Natural killer cell (primary cell): Measurements from ENCODE around the gene ASGR1. TPM values are rescaled to one million over a fixed set of nuclear protein-coding genes. Genes with fewer than 3 reads are reported as not detected.
A peak's percentile ranks its signal among the peaks of the same experiment; 100 is the strongest.

Experiments used
- ATAC-seq, 3 donors: fragments of 150-1000 bp in 2 of 3; fragments of 200-7000 bp in 1 of 3; cut with Tn5 transposase; 1 replicate in 1 of 3; 2 replicates in 2 of 3; pipeline ENCODE4 v1.10.0; 2021; ENCODE audit warnings: mild to moderate bottlenecking in 2 of 3, moderate library complexity in 2 of 3
- DNase-seq, 2 donors: peaks; one replicate each; pipeline versions ENCODE4 v3.0.0 to v3.0.0-alpha.2; 2013 to 2021; ENCODE audit warnings: mixed read lengths in 1 of 2
- H3K27ac ChIP-seq: one replicate; pipeline ENCODE4 v1.5.1; 2013; ENCODE audit warnings: mild to moderate bottlenecking, low read length
- H3K27me3 ChIP-seq: one replicate; pipeline ENCODE4 v1.6.1; 2013; ENCODE audit warnings: low read length; ENCODE audit not compliant: control insufficient read depth, insufficient read depth
- H3K36me3 ChIP-seq: one replicate; pipeline ENCODE4 v1.6.1; 2013; ENCODE audit warnings: low read length; ENCODE audit not compliant: control insufficient read depth, insufficient read depth
- H3K4me1 ChIP-seq: one replicate; pipeline ENCODE4 v1.6.1; 2013; ENCODE audit warnings: low read length; ENCODE audit not compliant: control insufficient read depth, insufficient read depth
- H3K4me3 ChIP-seq: one replicate; pipeline ENCODE4 v1.5.1; 2013; ENCODE audit warnings: low read length
- H3K9me3 ChIP-seq: one replicate; pipeline ENCODE4 v1.6.1; 2013; ENCODE audit warnings: low read length; ENCODE audit not compliant: control insufficient read depth, insufficient read depth
- H3K27ac Mint-ChIP-seq, 2 donors: one replicate each; pipeline ENCODE4 v1.8.0; 2022; ENCODE audit warnings: mild to moderate bottlenecking in 2 of 2, mixed read lengths in 2 of 2, moderate library complexity in 1 of 2
- H3K27me3 Mint-ChIP-seq, 2 donors: one replicate each; pipeline ENCODE4 v1.8.0; 2022; ENCODE audit warnings: low read depth in 2 of 2, mixed read lengths in 2 of 2
- H3K36me3 Mint-ChIP-seq: one replicate; pipeline ENCODE4 v1.8.0; 2022; ENCODE audit warnings: mixed read lengths
- H3K4me1 Mint-ChIP-seq, 2 donors: one replicate each; pipeline ENCODE4 v1.8.0; 2022; ENCODE audit warnings: mixed read lengths in 2 of 2
- H3K4me3 Mint-ChIP-seq: one replicate; pipeline ENCODE4 v1.8.0; 2022; ENCODE audit warnings: mild to moderate bottlenecking, moderate library complexity, mixed read lengths
- H3K9me3 Mint-ChIP-seq, 2 donors: one replicate each; pipeline ENCODE4 v1.8.0; 2022; ENCODE audit warnings: mixed read lengths in 2 of 2
- CTCF ChIP-seq: fragments of 200-600 bp; IDR thresholded peaks from one replicate; pipeline ENCODE4 v1.8.0; 2022; ENCODE audit warnings: antibody characterized with exemption
- WGBS: methylation state at CpG from one replicate; pipeline ENCODE4 v1.1.7; 2013; ENCODE audit warnings: missing lambda C conversion rate; ENCODE audit not compliant: insufficient coverage; 5-methylcytosine and 5-hydroxymethylcytosine counted together
- intact Hi-C: fragments of 100-400 bp; cut with micrococcal nuclease; formaldehyde crosslinking; loops from one replicate; pipeline ENCODE4 v1.14.2; 2022
- total RNA-seq, 4 donors: library from RNA; stranded (reverse); fragments of 120-200 nt in 1 of 4; gene quantifications; one replicate each; pipeline versions ENCODE4 v1.2.3 to v1.2.4, GENCODE V29; 2013 to 2022

Gene ASGR1
- total RNA-seq, 3 donors from 2014 or later (not counting 1 experiment from before 2014, with no cell fraction given): 0.35 to 1.4 TPM; not detected in 1

GRCh38 chr17:7192271-7192937 lies 13.2 kb upstream of the ASGR1 start:
- H3K4me3 ChIP-seq: no peak overlapping the region
- no peaks in the 10 kb centered on the region for H3K36me3 Mint-ChIP-seq
- no peaks in the 10 kb centered on the region for H3K9me3 Mint-ChIP-seq
- H3K27ac ChIP-seq: no peak overlapping the region
- H3K4me1 Mint-ChIP-seq: no peaks in the 10 kb centered on the region
- DNase-seq: no peak
- ATAC-seq: no peak
- H3K27ac Mint-ChIP-seq: peak overlapping the region in 1 of 2 donors; percentile 33
- H3K27me3 ChIP-seq: no peaks in the 10 kb centered on the region
- H3K36me3 ChIP-seq: no peaks in the 10 kb centered on the region
- H3K27me3 Mint-ChIP-seq: no peaks in the 10 kb centered on the region
- H3K4me3 Mint-ChIP-seq: no peak overlapping the region
- WGBS: 92% methylated on average over 12 of the region's 12 CpGs
- intact Hi-C loops: no loop called here
- H3K4me1 ChIP-seq: no peaks in the 10 kb centered on the region
- no peak for TF ChIP-seq CTCF
- H3K9me3 ChIP-seq: no peaks in the 10 kb centered on the region

GRCh38 chr17:7191571-7192270 lies 12.6 kb upstream of the ASGR1 start:
- intact Hi-C loops: no loop called here
- no peak for TF ChIP-seq CTCF
- Mint-ChIP-seq H3K4me1 (no peaks in the 10 kb centered on the region), H3K36me3 (no peaks in the 10 kb centered on the region), H3K4me3 (no peak overlapping the region), H3K9me3 (no peaks in the 10 kb centered on the region), H3K27ac (peak overlapping the region in 1 of 2 donors; percentile 33), H3K27me3 (no peaks in the 10 kb centered on the region)
- Histone ChIP-seq H3K36me3 (no peaks in the 10 kb centered on the region), H3K4me1 (no peaks in the 10 kb centered on the region), H3K4me3 (no peak overlapping the region), H3K27me3 (no peaks in the 10 kb centered on the region), H3K9me3 (no peaks in the 10 kb centered on the region), H3K27ac (no peak overlapping the region)
- DNase-seq (peak in 1 of 2 donors; percentile 44), ATAC-seq (peak in 2 of 3 donors; percentile 44 to 51)
- 88% methylated on average over 26 of the region's 26 CpGs for WGBS

GRCh38 chr17:7191069-7191468 lies 11.9 kb upstream of the ASGR1 start:
- Histone ChIP-seq H3K27ac (no peak overlapping the region), H3K36me3 (no peaks in the 10 kb centered on the region), H3K4me3 (no peak overlapping the region), H3K9me3 (no peaks in the 10 kb centered on the region), H3K4me1 (no peaks in the 10 kb centered on the region), H3K27me3 (no peaks in the 10 kb centered on the region)
- no peak for TF ChIP-seq CTCF
- Mint-ChIP-seq H3K27ac (no peak overlapping the region), H3K4me1 (peaks cover 0 to 5% of the 10 kb centered on the region in 2 donors), H3K4me3 (no peak overlapping the region), H3K27me3 (no peaks in the 10 kb centered on the region), H3K9me3 (no peaks in the 10 kb centered on the region), H3K36me3 (no peaks in the 10 kb centered on the region)
- no peak for ATAC-seq
- intact Hi-C loops: no loop called here
- WGBS: 96% methylated on average over 12 of the region's 12 CpGs
- DNase-seq: no peak
